K562 (cell line): ENCODE data around the gene PCDH12. TPM values are rescaled to one million over a fixed set of nuclear protein-coding genes. Genes with fewer than 3 reads are reported as not detected.

Source experiments
- BCL6 ChIP-seq: fragments of 250-450 bp; sonication (Bioruptor Pico); IDR thresholded peaks from 2 replicates; pipeline ENCODE4 v1.4.0; 2020
- CTBP1 ChIP-seq: fragments of 450-650 bp; IDR thresholded peaks from 2 replicates; pipeline ENCODE4 v1.6.1; 2016; ENCODE audit warnings: borderline replicate concordance
- HDAC1 ChIP-seq, 2 experiments: fragments of 450-650 bp; IDR thresholded peaks; 2 replicates each; pipeline ENCODE4 v1.6.1; 2016 to 2017; ENCODE audit warnings: inconsistent platforms in 1 of 2, mild to moderate bottlenecking in 1 of 2, moderate library complexity in 1 of 2
- ILK ChIP-seq: fragments of 450-650 bp; IDR thresholded peaks from 2 replicates; pipeline ENCODE4 v1.6.1; 2016; ENCODE audit warnings: missing genetic modification characterization, low read depth, mild to moderate bottlenecking, missing compliant biosample characterization, moderate library complexity, borderline replicate concordance
- MTA3 ChIP-seq: fragments of 450-650 bp; formaldehyde crosslinking; IDR thresholded peaks from 2 replicates; pipeline ENCODE4 v1.6.1; 2017; ENCODE audit warnings: mild to moderate bottlenecking, borderline replicate concordance
- TOE1 ChIP-seq, 2 experiments: fragments of 450-650 bp in 1 of 2; sonication (generic) in 1 of 2; formaldehyde crosslinking in 1 of 2; IDR thresholded peaks; 2 replicates each; pipeline versions ENCODE4 v1.7.1 to v1.8.0; 2016 to 2022; ENCODE audit warnings: borderline replicate concordance in 2 of 2, mild to moderate bottlenecking in 2 of 2, antibody characterized with exemption in 1 of 2, inconsistent platforms in 1 of 2, low read depth in 1 of 2, missing genetic modification reagents in 1 of 2, moderate library complexity in 1 of 2
- ZNF24 ChIP-seq: fragments of 450-650 bp; IDR thresholded peaks from 2 replicates; pipeline ENCODE4 v1.6.1; 2016
- polyA plus RNA-seq, 8 experiments: library from polyadenylated mRNA; depleted of rRNA in 4 of 8; stranded (reverse) in 5 of 8; unstranded in 3 of 8; fragments of >200 nt; fragmentation: Nextera tagmentation in 2 of 8; fragmentation: Illumina TruSeq in 1 of 8; extraction: Ambion mirVana in 2 of 8; extraction: Trizol in 1 of 8; gene quantifications; 2 replicates each; pipeline versions ENCODE4 v1.2.1 to v1.2.3, GENCODE V29; 2011 to 2014; ENCODE audit warnings: inconsistent platforms in 1 of 8, missing spikeins in 1 of 8
- total RNA-seq, 7 experiments: library from RNA; depleted of rRNA in 6 of 7; stranded (reverse); fragments of >200 nt in 6 of 7; fragmentation: Illumina TruSeq in 2 of 7; extraction: Trizol in 2 of 7; gene quantifications; 2 replicates each; pipeline versions ENCODE4 v1.2.1 to v1.2.3, GENCODE V29; 2011 to 2021; ENCODE audit warnings: low replicate concordance in 1 of 7
- TF ChIP-seq, protein P1 (sequence below): fragments of 250-450 bp; sonication (Bioruptor Pico); IDR thresholded peaks from 2 replicates; pipeline ENCODE4 v1.5.0; 2021; ENCODE audit warnings: mild to moderate bottlenecking, borderline replicate concordance
- TF ChIP-seq, protein P2 (sequence below): sonication (generic); formaldehyde crosslinking; IDR thresholded peaks from 2 replicates; pipeline ENCODE4 v1.8.0; 2022; ENCODE audit warnings: missing genetic modification reagents, mild to moderate bottlenecking, borderline replicate concordance
- TF ChIP-seq, protein P3 (sequence below): fragments of 450-650 bp; IDR thresholded peaks from 2 replicates; pipeline ENCODE4 v1.6.1; 2016; ENCODE audit warnings: low read depth
- TF ChIP-seq, protein P4 (sequence below), 2 experiments: IDR thresholded peaks; 2 replicates each; pipeline ENCODE4 v1.6.1; 2011; ENCODE audit warnings: borderline replicate concordance in 1 of 2, control low read depth in 1 of 2, low read depth in 1 of 2, low read length in 1 of 2, mild to moderate bottlenecking in 1 of 2, mixed read lengths in 1 of 2, moderate library complexity in 1 of 2; ENCODE audit not compliant: insufficient read depth in 1 of 2, insufficient read length in 1 of 2, poor library complexity in 1 of 2, severe bottlenecking in 1 of 2; ENCODE audit errors: extremely low read depth in 1 of 2

The PCDH12 gene
- total and polyA plus RNA-seq, 9 of the 15 experiments (the other 6 are each of a cell fraction or from before 2014, with no cell fraction given) = 0.01 to 0.04 (median 0.01) TPM; not detected in 4

DNA sequence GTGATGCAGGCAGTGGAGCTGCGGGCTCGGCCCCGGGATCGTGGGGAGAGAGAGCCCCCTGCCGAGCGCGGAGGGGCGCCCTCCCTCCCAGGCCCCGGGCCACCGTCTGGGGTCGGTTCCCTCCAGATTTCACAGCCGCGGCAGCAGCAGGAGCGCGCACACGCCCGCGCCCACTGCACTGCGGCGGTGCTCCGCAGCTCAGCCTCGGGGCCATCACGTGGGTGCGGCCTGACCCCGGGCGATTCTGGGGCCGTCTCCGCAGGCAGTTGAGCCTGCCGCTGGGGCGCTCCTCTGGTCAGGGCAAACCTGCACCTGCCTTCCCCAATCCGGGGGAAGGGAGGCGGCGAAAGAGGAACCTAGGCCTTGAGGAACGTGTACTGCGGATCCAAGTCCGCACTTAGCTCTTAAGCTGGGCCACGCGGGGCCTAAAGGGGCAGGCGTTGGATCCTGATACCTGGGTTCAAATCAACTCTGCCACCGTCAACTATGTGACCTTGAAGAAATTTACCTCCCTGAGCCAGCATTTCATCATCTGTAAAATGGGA lies 43.7 kb downstream of the PCDH12 start (continued):
- TF ChIP-seq, protein P1, sequence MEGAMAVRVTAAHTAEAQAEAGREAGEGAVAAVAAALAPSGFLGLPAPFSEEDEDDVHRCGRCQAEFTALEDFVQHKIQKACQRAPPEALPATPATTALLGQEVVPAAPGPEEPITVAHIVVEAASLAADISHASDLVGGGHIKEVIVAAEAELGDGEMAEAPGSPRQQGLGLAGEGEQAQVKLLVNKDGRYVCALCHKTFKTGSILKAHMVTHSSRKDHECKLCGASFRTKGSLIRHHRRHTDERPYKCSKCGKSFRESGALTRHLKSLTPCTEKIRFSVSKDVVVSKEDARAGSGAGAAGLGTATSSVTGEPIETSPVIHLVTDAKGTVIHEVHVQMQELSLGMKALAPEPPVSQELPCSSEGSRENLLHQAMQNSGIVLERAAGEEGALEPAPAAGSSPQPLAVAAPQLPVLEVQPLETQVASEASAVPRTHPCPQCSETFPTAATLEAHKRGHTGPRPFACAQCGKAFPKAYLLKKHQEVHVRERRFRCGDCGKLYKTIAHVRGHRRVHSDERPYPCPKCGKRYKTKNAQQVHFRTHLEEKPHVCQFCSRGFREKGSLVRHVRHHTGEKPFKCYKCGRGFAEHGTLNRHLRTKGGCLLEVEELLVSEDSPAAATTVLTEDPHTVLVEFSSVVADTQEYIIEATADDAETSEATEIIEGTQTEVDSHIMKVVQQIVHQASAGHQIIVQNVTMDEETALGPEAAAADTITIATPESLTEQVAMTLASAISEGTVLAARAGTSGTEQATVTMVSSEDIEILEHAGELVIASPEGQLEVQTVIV = no peak
- TF ChIP-seq, protein P2, sequence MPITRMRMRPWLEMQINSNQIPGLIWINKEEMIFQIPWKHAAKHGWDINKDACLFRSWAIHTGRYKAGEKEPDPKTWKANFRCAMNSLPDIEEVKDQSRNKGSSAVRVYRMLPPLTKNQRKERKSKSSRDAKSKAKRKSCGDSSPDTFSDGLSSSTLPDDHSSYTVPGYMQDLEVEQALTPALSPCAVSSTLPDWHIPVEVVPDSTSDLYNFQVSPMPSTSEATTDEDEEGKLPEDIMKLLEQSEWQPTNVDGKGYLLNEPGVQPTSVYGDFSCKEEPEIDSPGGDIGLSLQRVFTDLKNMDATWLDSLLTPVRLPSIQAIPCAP = no peak
- TF ChIP-seq, protein P3, sequence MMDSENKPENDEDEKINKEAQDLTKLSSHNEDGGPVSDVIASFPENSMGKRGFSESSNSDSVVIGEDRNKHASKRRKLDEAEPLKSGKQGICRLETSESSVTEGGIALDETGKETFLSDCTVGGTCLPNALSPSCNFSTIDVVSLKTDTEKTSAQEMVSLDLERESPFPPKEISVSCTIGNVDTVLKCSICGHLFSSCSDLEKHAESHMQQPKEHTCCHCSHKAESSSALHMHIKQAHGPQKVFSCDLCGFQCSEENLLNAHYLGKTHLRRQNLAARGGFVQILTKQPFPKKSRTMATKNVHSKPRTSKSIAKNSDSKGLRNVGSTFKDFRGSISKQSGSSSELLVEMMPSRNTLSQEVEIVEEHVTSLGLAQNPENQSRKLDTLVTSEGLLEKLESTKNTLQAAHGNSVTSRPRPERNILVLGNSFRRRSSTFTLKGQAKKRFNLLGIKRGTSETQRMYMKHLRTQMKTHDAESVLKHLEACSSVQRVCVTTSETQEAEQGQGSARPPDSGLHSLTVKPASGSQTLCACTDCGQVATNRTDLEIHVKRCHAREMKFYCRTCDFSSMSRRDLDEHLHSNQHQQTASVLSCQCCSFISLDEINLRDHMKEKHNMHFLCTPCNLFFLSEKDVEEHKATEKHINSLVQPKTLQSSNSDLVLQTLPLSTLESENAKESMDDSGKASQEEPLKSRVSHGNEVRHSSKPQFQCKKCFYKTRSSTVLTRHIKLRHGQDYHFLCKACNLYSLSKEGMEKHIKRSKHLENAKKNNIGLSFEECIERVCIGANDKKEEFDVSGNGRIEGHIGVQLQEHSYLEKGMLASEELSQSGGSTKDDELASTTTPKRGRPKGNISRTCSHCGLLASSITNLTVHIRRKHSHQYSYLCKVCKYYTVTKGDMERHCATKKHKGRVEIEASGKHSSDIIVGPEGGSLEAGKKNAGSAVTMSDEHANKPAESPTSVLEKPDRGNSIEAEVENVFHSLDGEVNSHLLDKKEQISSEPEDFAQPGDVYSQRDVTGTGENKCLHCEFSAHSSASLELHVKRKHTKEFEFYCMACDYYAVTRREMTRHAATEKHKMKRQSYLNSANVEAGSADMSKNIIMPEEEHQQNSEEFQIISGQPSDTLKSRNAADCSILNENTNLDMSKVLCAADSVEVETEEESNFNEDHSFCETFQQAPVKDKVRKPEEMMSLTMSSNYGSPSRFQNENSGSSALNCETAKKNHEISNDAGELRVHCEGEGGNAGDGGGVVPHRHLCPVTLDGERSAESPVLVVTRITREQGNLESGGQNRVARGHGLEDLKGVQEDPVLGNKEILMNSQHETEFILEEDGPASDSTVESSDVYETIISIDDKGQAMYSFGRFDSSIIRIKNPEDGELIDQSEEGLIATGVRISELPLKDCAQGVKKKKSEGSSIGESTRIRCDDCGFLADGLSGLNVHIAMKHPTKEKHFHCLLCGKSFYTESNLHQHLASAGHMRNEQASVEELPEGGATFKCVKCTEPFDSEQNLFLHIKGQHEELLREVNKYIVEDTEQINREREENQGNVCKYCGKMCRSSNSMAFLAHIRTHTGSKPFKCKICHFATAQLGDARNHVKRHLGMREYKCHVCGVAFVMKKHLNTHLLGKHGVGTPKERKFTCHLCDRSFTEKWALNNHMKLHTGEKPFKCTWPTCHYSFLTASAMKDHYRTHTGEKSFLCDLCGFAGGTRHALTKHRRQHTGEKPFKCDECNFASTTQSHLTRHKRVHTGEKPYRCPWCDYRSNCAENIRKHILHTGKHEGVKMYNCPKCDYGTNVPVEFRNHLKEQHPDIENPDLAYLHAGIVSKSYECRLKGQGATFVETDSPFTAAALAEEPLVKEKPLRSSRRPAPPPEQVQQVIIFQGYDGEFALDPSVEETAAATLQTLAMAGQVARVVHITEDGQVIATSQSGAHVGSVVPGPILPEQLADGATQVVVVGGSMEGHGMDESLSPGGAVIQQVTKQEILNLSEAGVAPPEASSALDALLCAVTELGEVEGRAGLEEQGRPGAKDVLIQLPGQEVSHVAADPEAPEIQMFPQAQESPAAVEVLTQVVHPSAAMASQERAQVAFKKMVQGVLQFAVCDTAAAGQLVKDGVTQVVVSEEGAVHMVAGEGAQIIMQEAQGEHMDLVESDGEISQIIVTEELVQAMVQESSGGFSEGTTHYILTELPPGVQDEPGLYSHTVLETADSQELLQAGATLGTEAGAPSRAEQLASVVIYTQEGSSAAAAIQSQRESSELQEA = no peak
- TF ChIP-seq MTA3 (peak; percentile 40; the same call in 1 of the 2 replicates), CTBP1 (peak; percentile 82; the same call in 1 of the 2 replicates), ILK (tag) (no peak), HDAC1 (IDR thresholded peaks at IDR 0.05) (peak in 1 of 2 experiments; percentile 52; a peak in 1 of 4 replicates), ZNF24 (peak; percentile 15; the same call in 1 of the 2 replicates), TOE1 (IDR thresholded peaks at IDR 0.05; ENCODE audit: borderline replicate concordance) (peak; percentile 46; the same call in 1 of the 2 replicates), TOE1 (CRISPR knock-in tag; IDR thresholded peaks at IDR 0.05; ENCODE audit: borderline replicate concordance, low read depth) (no peak), BCL6 (CRISPR knock-in tag) (no peak)
- TF ChIP-seq, protein P4, sequence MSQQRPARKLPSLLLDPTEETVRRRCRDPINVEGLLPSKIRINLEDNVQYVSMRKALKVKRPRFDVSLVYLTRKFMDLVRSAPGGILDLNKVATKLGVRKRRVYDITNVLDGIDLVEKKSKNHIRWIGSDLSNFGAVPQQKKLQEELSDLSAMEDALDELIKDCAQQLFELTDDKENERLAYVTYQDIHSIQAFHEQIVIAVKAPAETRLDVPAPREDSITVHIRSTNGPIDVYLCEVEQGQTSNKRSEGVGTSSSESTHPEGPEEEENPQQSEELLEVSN (IDR thresholded peaks at IDR 0.05; ENCODE audit: borderline replicate concordance in 1 of 2, extremely low read depth in 1 of 2, insufficient read depth in 1 of 2, insufficient read length in 1 of 2, low read depth in 1 of 2, low read length in 1 of 2, poor library complexity in 1 of 2, severe bottlenecking in 1 of 2) = peak; percentile 66 to 85
